ENCODE measurements around the gene ZNF526.

ZNF526 gene

DNA sequence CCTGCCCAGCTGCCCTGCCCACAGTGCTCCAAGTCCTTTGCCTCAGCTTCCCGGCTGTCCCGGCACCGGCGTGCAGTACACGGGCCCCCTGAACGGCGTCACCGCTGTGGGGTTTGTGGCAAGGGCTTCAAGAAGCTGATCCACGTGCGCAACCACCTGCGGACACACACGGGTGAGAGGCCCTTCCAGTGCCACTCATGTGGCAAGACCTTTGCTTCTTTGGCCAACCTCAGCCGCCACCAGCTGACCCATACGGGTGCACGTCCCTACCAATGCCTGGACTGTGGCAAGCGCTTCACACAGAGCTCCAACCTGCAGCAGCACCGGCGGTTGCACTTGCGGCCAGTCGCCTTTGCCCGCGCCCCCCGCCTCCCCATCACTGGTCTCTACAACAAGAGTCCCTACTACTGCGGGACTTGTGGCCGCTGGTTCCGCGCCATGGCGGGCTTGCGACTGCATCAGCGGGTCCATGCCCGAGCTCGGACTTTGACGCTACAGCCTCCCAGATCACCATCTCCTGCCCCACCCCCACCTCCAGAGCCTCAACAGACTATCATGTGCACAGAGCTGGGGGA, 5.7 kb downstream of the ZNF526 start:
- Histone ChIP-seq H3K4me2 (ENCODE audit: insufficient read depth, low read length, poor library complexity, severe bottlenecking) (no peak overlapping the region), H3K79me1 (ENCODE audit: low read depth, low read length) (peaks cover 10% of the 10 kb centered on the region), H3K9me3 (replicated peaks in 1 of 2; ENCODE audit: control insufficient read depth in 2 of 2, insufficient read depth in 1 of 2, low read depth in 1 of 2, low read length in 2 of 2) (peaks cover 0 to 3% of the 10 kb centered on the region in 2 donors), H3K27me3 (ENCODE audit: control insufficient read depth in 3 of 3, insufficient read depth in 3 of 3, low read depth in 1 of 3, low read length in 3 of 3) (no peaks in the 10 kb centered on the region), H3K36me3 (replicated peaks in 1 of 2; ENCODE audit: control insufficient read depth in 2 of 2, insufficient read depth in 2 of 2, low read length in 2 of 2) (peaks cover 46 to 80% of the 10 kb centered on the region in 2 donors), H3K14ac (ENCODE audit: low read length) (no peak overlapping the region), H2AK5ac (ENCODE audit: low read depth, low read length) (no peak overlapping the region), H3K23ac (ENCODE audit: low read depth, low read length, poor library complexity) (peak overlapping the region; percentile 80), H3K18ac (ENCODE audit: low read length) (no peak overlapping the region), H3K4ac (ENCODE audit: low read length) (no peak overlapping the region), H3K27ac (replicated peaks; ENCODE audit: low read length) (no peak overlapping the region), H4K8ac (ENCODE audit: low read depth, low read length) (no peak overlapping the region), H2BK5ac (ENCODE audit: low read length) (no peak overlapping the region), H2AFZ (ENCODE audit: low read length) (no peak overlapping the region), H3K9ac (ENCODE audit: low read depth, low read length, poor library complexity) (no peak overlapping the region), H3K4me3 (ENCODE audit: low read length in 2 of 2) (no peak overlapping the region), H2BK12ac (ENCODE audit: low read length) (no peak overlapping the region), H2BK120ac (ENCODE audit: low read depth, low read length) (no peak overlapping the region), H3K4me1 (ENCODE audit: control insufficient read depth in 2 of 2, insufficient read depth in 1 of 2, low read depth in 1 of 2, low read length in 2 of 2) (peaks cover 0 to 6% of the 10 kb centered on the region in 2 donors), H4K91ac (ENCODE audit: low read depth, low read length, poor library complexity) (no peak overlapping the region), H2BK15ac (ENCODE audit: low read length) (no peak overlapping the region)
- WGBS, 2 donors (ENCODE audit: extremely low coverage in 2 of 2, insufficient read length in 2 of 2, insufficient replicate concordance in 1 of 2), result no CpG with 5 or more reads among the region's 33 CpGs
- no peak for DNase-seq (ENCODE audit: low spot score)

DNA sequence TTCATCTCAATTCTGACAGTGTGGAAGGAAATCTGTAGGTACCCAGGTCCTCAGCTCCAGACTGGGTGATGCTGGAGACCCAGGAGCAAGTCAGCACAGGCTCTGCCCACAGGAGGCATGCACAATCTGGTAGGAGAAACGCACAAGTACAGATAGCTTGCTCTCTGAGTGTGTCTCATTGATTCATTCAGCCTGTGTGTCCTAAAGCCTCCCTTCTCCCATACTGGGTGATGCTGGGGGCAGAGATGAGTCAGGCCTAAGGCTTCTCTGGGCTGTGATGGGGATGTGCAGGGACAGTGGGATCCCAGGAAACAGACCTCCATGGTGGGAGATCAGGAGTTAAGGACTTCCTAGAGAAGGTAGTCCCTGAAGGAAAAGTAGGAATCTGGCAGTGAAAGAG, 6.8 kb downstream of the ZNF526 start:
- H3K18ac ChIP-seq (ENCODE audit: low read length), result no peak overlapping the region
- H3K4me1 ChIP-seq (ENCODE audit: control insufficient read depth in 2 of 2, insufficient read depth in 1 of 2, low read depth in 1 of 2, low read length in 2 of 2), result peaks cover 0 to 3% of the 10 kb centered on the region in 2 donors
- H3K27me3 ChIP-seq (ENCODE audit: control insufficient read depth in 3 of 3, insufficient read depth in 3 of 3, low read depth in 1 of 3, low read length in 3 of 3), result no peaks in the 10 kb centered on the region
- peaks cover 0 to 3% of the 10 kb centered on the region in 2 donors for H3K9me3 ChIP-seq (replicated peaks in 1 of 2; ENCODE audit: control insufficient read depth in 2 of 2, insufficient read depth in 1 of 2, low read depth in 1 of 2, low read length in 2 of 2)
- H3K9ac ChIP-seq (ENCODE audit: low read depth, low read length, poor library complexity), result peak overlapping the region; percentile 2
- no peak overlapping the region for H2BK12ac ChIP-seq (ENCODE audit: low read length)
- no peak overlapping the region for H2AK5ac ChIP-seq (ENCODE audit: low read depth, low read length)
- H3K79me1 ChIP-seq (ENCODE audit: low read depth, low read length), result peaks cover 10% of the 10 kb centered on the region
- H2AFZ ChIP-seq (ENCODE audit: low read length), result no peak overlapping the region
- H3K4me2 ChIP-seq (ENCODE audit: insufficient read depth, low read length, poor library complexity, severe bottlenecking), result no peak overlapping the region
- no peak overlapping the region for H3K14ac ChIP-seq (ENCODE audit: low read length)
- no peak overlapping the region for H3K4ac ChIP-seq (ENCODE audit: low read length)
- no CpG with 5 or more reads among the region's 1 CpG for WGBS, 2 donors (ENCODE audit: extremely low coverage in 2 of 2, insufficient read length in 2 of 2, insufficient replicate concordance in 1 of 2)
- H3K23ac ChIP-seq (ENCODE audit: low read depth, low read length, poor library complexity), result peak overlapping the region; percentile 65
- H3K27ac ChIP-seq (replicated peaks; ENCODE audit: low read length), result no peak overlapping the region
- no peak for DNase-seq (ENCODE audit: low spot score)
- peaks cover 50 to 87% of the 10 kb centered on the region in 2 donors for H3K36me3 ChIP-seq (replicated peaks in 1 of 2; ENCODE audit: control insufficient read depth in 2 of 2, insufficient read depth in 2 of 2, low read length in 2 of 2)
- no peak overlapping the region for H2BK15ac ChIP-seq (ENCODE audit: low read length)
- no peak overlapping the region for H3K4me3 ChIP-seq (ENCODE audit: low read length in 2 of 2)
- H2BK5ac ChIP-seq (ENCODE audit: low read length), result no peak overlapping the region
- H4K91ac ChIP-seq (ENCODE audit: low read depth, low read length, poor library complexity), result no peak overlapping the region
- H2BK120ac ChIP-seq (ENCODE audit: low read depth, low read length), result no peak overlapping the region
- H4K8ac ChIP-seq (ENCODE audit: low read depth, low read length), result no peak overlapping the region

DNA sequence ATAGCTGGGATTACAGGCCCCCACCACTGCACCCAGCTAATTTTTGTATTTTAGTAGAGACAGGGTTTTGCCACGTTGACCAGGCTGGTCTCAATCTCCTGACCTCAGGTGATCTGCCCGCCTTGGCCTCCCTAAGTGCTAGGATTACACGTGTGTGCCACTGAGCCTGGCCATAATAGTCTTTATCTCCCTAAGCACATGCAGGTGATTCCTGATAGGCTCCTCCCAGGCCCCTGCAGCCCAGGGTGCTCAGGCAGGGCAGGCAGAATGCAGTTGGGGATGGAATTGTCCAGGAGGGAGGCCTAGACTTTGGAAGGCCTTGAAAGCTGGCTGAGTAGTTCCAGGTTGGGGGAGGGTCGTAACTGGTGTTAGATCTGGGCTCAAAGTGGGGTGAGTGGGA, 8.5 kb downstream of the ZNF526 start:
- H3K79me1 ChIP-seq (ENCODE audit: low read depth, low read length), result peaks cover 3% of the 10 kb centered on the region
- no peak overlapping the region for H2AFZ ChIP-seq (ENCODE audit: low read length)
- DNase-seq (ENCODE audit: low spot score), result no peak
- no peak overlapping the region for H3K23ac ChIP-seq (ENCODE audit: low read depth, low read length, poor library complexity)
- H4K91ac ChIP-seq (ENCODE audit: low read depth, low read length, poor library complexity), result no peak overlapping the region
- no peak overlapping the region for H2BK15ac ChIP-seq (ENCODE audit: low read length)
- no peak overlapping the region for H2BK120ac ChIP-seq (ENCODE audit: low read depth, low read length)
- H3K14ac ChIP-seq (ENCODE audit: low read length), result no peak overlapping the region
- H3K27me3 ChIP-seq (ENCODE audit: control insufficient read depth in 3 of 3, insufficient read depth in 3 of 3, low read depth in 1 of 3, low read length in 3 of 3), result no peaks in the 10 kb centered on the region
- H3K36me3 ChIP-seq (replicated peaks in 1 of 2; ENCODE audit: control insufficient read depth in 2 of 2, insufficient read depth in 2 of 2, low read length in 2 of 2), result peaks cover 63 to 95% of the 10 kb centered on the region in 2 donors
- no peak overlapping the region for H4K8ac ChIP-seq (ENCODE audit: low read depth, low read length)
- no CpG with 5 or more reads among the region's 4 CpGs for WGBS, 2 donors (ENCODE audit: extremely low coverage in 2 of 2, insufficient read length in 2 of 2, insufficient replicate concordance in 1 of 2)
- H2BK5ac ChIP-seq (ENCODE audit: low read length), result no peak overlapping the region
- no peak overlapping the region for H3K4me2 ChIP-seq (ENCODE audit: insufficient read depth, low read length, poor library complexity, severe bottlenecking)
- H3K9me3 ChIP-seq (replicated peaks in 1 of 2; ENCODE audit: control insufficient read depth in 2 of 2, insufficient read depth in 1 of 2, low read depth in 1 of 2, low read length in 2 of 2), result peaks cover 0 to 3% of the 10 kb centered on the region in 2 donors
- no peak overlapping the region for H2AK5ac ChIP-seq (ENCODE audit: low read depth, low read length)
- no peak overlapping the region for H3K4me3 ChIP-seq (ENCODE audit: low read length in 2 of 2)
- H3K4me1 ChIP-seq (ENCODE audit: control insufficient read depth in 2 of 2, insufficient read depth in 1 of 2, low read depth in 1 of 2, low read length in 2 of 2), result peaks cover 0 to 3% of the 10 kb centered on the region in 2 donors
- H2BK12ac ChIP-seq (ENCODE audit: low read length), result no peak overlapping the region
- H3K4ac ChIP-seq (ENCODE audit: low read length), result no peak overlapping the region
- no peak overlapping the region for H3K27ac ChIP-seq (replicated peaks; ENCODE audit: low read length)
- H3K18ac ChIP-seq (ENCODE audit: low read length), result no peak overlapping the region
- no peak overlapping the region for H3K9ac ChIP-seq (ENCODE audit: low read depth, low read length, poor library complexity)

DNA sequence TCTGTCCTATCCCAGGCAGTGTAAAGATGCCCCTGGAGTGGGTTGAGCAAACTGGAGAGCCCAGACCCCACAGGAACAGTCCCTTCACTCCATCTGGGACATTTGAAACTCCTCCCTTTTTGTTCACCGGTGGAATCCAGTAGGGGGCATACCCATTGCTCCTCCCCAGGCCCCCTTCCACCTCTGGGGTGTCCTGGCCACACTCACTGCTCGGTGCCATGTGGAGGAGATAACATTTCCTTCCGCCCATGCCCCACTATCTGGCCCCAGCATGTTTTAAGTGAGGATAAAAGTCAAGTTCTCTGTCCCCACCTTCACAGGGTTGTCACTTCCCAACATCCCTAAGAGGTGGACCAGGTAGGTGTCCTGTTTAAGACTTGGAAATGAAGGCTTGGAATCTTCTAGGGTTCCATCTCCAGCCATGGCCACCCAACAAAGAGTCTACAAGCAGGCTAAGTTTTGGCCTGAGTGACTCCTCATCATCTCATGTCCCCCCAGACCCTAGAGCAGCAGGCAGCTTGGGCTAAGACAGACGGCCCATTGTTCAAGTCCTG, 9.3 kb downstream of the ZNF526 start:
- Histone ChIP-seq H3K4ac (ENCODE audit: low read length) (no peak overlapping the region), H3K27ac (replicated peaks; ENCODE audit: low read length) (no peak overlapping the region), H3K9ac (ENCODE audit: low read depth, low read length, poor library complexity) (no peak overlapping the region), H3K4me2 (ENCODE audit: insufficient read depth, low read length, poor library complexity, severe bottlenecking) (no peak overlapping the region), H3K14ac (ENCODE audit: low read length) (no peak overlapping the region), H2AK5ac (ENCODE audit: low read depth, low read length) (no peak overlapping the region), H2BK5ac (ENCODE audit: low read length) (no peak overlapping the region), H3K36me3 (replicated peaks in 1 of 2; ENCODE audit: control insufficient read depth in 2 of 2, insufficient read depth in 2 of 2, low read length in 2 of 2) (peaks cover 66 to 97% of the 10 kb centered on the region in 2 donors), H3K4me3 (ENCODE audit: low read length in 2 of 2) (no peak overlapping the region), H2BK120ac (ENCODE audit: low read depth, low read length) (no peak overlapping the region), H3K27me3 (ENCODE audit: control insufficient read depth in 3 of 3, insufficient read depth in 3 of 3, low read depth in 1 of 3, low read length in 3 of 3) (no peaks in the 10 kb centered on the region), H2BK15ac (ENCODE audit: low read length) (no peak overlapping the region), H4K91ac (ENCODE audit: low read depth, low read length, poor library complexity) (no peak overlapping the region), H3K9me3 (replicated peaks in 1 of 2; ENCODE audit: control insufficient read depth in 2 of 2, insufficient read depth in 1 of 2, low read depth in 1 of 2, low read length in 2 of 2) (peaks cover 0 to 3% of the 10 kb centered on the region in 2 donors), H2BK12ac (ENCODE audit: low read length) (no peak overlapping the region), H3K4me1 (ENCODE audit: control insufficient read depth in 2 of 2, insufficient read depth in 1 of 2, low read depth in 1 of 2, low read length in 2 of 2) (peaks cover 0 to 3% of the 10 kb centered on the region in 2 donors), H3K23ac (ENCODE audit: low read depth, low read length, poor library complexity) (no peak overlapping the region), H3K18ac (ENCODE audit: low read length) (no peak overlapping the region), H2AFZ (ENCODE audit: low read length) (no peak overlapping the region), H4K8ac (ENCODE audit: low read depth, low read length) (no peak overlapping the region), H3K79me1 (ENCODE audit: low read depth, low read length) (peaks cover 3% of the 10 kb centered on the region)
- WGBS, 2 donors (ENCODE audit: extremely low coverage in 2 of 2, insufficient read length in 2 of 2, insufficient replicate concordance in 1 of 2), result no CpG with 5 or more reads among the region's 4 CpGs
- DNase-seq (ENCODE audit: low spot score), result no peak
